ENCODE results near the gene HID1.

DNA sequence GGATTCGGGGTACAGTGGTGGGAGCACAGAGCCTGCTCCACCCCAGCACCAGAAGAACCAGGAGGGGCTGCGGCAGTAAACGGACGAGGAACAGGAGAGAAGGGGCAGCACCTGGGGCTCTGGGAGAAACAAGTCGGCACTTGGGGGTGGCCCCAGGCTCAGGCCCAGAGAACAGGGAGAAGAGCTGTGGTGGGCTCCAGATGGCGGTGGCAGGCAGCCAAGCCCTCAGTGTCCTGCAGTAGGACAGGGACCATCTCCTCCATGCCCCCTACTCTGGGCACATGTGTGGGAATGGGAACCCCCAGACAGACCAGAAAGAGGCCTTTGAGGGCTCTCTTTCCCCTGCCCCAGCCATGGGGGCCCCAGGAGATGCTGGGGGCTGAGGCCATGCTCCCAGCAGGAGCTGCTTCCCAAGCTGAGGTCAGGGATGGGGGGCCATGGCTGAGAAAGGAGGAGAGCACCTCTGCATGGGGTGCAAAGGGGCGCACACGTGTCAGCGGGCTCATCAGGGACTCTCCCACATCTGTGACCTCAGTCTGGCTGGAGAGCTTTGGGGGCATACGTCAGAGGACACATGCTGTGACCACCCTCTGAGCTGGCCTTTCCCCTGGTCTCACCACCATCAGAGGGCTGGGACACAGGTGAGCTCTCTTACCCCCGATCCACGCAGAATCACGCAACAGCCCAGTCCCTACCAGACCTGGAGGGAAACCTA lies 56.3 kb downstream of the HID1 start:
- TF ChIP-seq POLR2AphosphoS5 (IDR thresholded peaks at IDR 0.05) (no peak), POLR2A (IDR thresholded peaks at IDR 0.05) (no peak)
- TF ChIP-seq, protein P1, sequence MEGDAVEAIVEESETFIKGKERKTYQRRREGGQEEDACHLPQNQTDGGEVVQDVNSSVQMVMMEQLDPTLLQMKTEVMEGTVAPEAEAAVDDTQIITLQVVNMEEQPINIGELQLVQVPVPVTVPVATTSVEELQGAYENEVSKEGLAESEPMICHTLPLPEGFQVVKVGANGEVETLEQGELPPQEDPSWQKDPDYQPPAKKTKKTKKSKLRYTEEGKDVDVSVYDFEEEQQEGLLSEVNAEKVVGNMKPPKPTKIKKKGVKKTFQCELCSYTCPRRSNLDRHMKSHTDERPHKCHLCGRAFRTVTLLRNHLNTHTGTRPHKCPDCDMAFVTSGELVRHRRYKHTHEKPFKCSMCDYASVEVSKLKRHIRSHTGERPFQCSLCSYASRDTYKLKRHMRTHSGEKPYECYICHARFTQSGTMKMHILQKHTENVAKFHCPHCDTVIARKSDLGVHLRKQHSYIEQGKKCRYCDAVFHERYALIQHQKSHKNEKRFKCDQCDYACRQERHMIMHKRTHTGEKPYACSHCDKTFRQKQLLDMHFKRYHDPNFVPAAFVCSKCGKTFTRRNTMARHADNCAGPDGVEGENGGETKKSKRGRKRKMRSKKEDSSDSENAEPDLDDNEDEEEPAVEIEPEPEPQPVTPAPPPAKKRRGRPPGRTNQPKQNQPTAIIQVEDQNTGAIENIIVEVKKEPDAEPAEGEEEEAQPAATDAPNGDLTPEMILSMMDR (IDR thresholded peaks at IDR 0.05), result no peak
